ENCODE data around the gene CCT7.
"Not testable (repeated sequence)": the region's sequence is repeated elsewhere in the genome, so short reads cannot be mapped to it uniquely, and the experiment has no call there.

The CCT7 gene

DNA sequence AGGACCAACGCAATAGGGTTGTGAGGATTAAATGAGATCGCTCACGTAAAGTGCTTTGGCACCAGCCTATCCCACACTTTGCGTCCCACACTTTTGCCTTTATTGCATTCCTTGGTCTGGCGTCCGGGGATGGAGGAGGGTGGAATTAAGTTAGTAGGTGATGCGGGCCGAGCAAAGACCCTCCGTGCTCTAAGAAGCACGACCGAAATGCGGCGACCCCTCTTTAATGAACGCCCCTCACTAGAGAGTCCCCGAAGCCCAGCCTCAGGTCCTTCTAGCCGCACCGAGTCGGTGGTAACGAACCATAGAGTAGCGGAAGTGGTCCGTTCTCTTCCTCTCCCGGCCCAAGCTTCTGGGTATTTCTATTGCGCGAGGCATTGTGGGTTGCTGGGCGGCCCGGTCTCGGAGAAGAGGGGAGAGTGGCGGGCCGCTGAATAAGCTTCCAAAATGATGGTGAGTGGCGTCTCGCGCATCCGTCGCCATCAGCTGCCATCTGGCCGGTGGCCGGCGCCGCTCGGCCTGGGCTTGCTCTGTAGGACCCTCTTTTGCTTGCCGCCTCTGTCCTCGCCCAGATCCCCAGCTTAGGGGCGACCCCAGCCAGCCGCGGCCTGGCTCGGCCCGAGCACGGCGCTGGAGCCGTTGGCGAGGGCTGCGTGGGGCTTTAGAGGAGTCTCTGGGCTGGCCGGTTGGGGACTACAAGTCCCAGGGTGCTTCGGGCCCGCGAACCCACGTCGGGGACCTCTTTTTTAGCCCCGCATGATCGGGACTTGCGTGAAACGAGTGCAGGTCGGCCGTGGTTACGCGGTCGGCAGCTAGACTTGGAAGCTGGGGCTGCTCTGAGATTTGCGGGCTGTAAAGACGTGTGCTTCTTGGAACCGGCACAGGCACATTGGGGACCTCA is at the start of gene CCT7:
TSS of gene CCT7 (plus strand) at position 377 of the 901 bp plus-strand sequence. CDS start at position 448, 71 bp downstream.
- peak; percentile 86 for DNase-seq (ENCODE audit: low spot score)

DNA sequence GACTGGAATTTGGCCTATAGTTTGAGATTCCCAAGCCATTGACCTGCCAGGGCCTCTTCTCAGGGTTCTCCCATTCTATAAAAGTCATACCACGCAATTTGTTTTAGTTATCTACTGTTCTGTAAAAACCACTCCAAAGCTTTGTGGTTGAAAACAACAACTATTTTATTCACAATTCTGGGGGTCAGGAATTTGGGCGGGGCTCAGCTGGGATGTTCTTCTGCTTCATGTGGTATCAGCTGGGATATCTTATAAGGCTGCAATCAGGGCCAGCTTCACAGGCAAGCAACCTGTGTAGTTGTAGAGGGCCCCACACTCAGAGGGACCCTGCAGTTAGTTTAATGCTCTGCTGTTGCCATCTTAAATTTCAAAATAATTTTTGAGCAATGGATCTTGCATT is 48.1 kb upstream of the CCT7 start:
- no peak for DNase-seq (ENCODE audit: low spot score)

DNA sequence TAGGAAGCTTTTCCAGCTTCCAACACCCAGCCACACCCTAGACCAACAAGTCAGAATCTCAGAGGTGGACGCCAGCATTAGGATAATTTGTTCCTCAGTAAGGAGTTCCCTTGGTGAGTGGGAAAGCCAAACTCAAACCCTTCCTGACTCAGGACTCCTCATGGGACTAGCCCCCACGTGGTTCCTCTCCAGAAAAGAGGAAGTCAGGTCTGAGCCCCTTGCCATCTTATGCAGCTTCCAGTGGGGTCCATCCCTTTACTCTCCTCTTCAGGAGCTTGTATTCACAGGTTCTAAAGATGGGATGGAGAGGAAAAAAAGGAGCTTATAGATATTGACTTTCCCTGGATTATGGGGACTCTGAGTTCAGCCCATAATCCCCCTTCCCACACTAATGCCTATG is 46.6 kb upstream of the CCT7 start:
- no peak for DNase-seq (ENCODE audit: low spot score)

DNA sequence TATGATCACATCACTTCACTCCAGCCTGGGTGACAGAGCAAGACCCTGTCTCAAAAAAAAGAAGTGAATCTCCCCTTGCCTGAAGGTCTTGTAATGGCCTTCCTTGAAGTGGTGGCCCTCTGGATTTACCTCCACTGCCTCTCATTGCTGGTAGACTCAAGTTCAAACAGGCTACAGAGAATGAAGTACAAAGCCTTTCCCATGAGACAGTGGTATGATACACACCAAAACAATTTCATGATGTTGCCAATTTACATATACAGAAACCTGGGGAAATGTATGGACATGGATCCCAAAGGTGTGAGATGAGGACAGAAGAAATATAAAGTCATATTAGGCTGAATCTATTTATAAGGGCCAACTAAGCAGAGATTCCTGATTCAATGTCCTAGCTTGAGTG is 36.5 kb upstream of the CCT7 start:
- DNase-seq (ENCODE audit: low spot score), result no peak

DNA sequence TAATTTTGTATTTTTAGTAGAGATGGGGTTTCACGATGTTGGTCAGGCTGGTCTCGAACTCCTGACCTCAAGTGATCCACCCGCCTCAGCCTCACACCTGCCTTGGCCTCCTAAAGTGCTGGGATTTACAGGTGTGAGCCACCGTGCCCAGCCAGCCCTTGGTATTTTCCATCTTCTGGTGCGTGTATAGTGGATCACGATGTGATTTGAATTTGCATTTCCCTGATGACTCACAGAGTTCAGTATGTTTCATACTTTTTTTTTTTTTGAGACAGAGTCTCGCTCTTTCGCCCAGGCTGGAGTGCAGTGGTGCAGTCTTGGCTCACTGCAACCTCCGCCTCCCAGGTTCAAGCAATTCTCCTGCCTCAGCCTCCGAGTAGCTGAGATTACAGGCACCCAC is 33.8 kb upstream of the CCT7 start:
- not testable (repeated sequence) for DNase-seq (ENCODE audit: low spot score)

DNA sequence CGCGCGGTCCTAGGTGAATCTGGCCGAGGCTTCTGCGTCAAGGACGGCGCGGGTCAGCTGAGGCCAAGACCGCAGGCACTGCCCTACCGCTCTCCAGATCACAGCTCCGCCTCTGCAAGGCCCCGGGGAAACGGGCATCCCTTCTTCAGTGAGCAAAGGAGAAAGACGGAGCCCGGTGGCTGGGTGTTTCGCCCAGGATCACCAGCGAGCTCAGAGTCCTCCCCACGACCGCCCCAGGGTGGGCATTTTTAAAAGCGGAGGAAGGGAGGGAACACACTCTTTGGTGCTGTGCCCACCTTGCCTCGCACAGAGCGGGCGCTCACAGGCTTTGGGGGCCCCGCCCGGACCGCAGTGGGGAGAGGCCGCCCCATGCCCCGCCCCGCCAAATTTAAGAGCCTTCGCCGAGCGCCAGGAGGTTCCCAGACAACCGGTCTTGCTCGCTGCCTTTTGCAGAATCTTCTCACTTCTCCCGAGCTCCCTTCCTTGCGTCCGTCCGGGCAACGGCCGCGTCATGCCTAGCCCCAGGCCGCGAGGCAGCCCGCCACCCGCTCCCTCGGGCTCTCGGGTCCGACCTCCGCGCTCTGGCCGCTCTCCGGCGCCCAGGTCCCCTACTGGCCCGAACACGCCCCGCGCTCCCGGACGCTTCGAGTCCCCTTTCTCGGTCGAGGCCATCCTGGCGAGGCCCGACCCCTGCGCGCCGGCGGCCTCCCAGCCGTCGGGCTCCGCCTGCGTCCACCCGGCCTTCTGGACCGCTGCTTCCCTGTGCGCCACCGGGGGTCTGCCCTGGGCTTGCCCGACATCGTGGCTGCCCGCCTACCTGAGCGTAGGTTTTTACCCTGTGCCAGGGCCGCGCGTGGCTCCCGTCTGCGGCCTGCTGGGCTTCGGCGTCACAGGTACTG is 31.7 kb upstream of the CCT7 start, which contains the start of gene NOTO:
TSS of gene NOTO (plus strand) at position 419 of the 899 bp plus-strand sequence. CDS start at position 512, 93 bp downstream.
- DNase-seq (ENCODE audit: low spot score), result no peak

DNA sequence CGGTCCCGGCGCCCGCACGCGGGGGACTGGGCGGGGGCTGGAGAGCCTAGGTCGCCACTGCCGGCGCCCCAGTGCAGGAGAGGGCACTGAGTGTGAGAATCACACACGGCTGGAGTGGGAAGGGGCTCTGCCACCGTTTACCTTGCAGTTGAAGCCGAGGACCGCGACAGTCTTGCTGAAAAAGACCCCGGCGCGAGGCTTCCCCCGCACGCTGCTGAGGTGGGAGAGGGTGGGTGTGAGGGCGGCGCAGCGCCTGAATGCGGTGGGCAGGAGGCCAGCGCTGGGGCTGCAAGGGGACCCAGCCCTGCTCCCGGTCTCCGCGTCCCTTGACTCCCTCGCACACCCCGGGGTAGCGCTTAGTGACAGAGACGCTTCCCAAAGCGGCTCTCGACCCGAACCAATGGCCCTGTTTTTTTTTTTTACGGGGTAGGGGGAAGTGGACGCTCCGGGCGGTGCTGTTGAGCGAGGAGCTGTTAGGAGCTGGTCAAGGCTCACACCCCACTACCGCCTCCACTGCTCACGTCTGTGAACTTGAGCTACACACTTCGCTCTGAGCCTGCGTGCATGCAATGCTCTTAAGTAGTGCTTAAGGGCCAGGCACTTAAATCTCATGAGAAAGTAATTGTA is 30.9 kb upstream of the CCT7 start:
- no peak for DNase-seq (ENCODE audit: low spot score)

DNA sequence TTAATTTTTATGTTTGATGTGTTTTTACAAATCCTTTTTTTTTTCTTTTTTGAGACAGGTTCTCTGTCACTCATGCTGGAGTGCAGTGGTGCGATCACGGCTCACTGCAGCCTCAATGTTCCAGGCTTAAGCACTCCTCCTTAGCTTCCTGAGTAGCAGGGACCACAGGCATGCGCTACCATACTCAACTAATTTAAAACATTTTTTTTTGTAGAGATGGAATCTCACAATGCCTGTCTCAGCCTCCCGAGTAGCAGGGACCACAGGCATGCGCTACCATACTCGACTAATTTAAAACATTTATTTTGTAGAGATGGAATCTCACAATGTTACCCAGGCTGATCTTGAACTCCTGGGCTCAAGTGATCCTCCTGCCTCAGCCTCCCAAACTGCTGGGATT is 28.5 kb upstream of the CCT7 start:
- DNase-seq (ENCODE audit: low spot score), result no peak

DNA sequence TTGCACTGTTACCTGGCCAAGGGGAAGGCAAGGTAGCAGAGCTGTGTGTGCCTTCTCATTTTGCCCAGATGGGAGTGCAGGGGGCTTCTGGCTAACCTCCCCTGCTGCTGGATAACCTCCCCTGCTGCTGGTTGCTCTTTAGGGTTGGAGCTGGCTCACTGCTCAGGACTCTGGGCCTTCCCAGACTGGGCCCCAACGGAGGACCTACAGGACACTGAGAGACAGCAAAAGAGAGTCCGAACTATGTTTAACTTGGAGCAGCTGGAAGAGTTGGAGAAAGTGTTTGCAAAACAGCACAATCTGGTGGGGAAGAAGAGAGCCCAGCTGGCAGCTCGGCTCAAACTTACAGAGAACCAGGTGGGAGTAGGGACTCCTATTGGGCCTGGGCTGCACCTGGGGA is 25.9 kb upstream of the CCT7 start:
- no peak for DNase-seq (ENCODE audit: low spot score)

DNA sequence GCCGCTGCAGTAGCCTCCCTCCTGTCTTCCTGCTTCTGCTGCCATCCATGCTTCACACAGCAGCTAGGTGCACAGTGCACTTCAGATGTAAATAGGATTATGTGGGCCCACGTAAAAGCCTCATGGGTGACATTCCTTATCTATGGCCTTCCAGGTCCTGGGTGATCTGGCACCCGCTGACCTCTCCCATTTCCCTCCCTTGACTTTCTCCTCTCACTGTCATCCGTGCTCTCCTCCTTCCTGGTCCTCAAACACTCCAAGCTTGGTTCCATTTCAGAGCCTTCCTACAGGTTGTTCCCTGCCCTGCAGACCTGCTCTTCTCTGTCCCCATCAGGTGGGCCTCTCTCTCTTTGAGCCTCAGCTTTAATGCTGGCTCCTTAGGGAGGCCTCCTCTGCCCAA is 24.1 kb upstream of the CCT7 start:
- no peak for DNase-seq (ENCODE audit: low spot score)

DNA sequence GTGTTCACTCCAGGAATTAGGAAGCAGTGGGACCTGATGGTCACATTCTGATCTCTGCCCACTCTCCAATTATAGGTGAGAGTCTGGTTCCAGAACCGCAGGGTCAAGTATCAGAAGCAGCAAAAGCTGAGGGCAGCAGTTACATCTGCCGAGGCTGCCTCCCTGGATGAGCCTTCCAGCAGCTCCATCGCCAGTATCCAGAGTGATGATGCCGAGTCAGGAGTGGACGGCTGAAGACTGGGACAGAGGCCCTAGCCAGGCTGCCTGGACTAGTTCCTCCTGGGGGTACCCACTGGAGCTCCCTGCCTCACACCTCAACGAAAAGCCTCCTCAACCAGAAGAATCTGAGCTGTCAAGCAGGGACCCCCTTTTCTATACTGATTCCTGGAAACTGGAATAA is 23.4 kb upstream of the CCT7 start:
- no peak for DNase-seq (ENCODE audit: low spot score)

DNA sequence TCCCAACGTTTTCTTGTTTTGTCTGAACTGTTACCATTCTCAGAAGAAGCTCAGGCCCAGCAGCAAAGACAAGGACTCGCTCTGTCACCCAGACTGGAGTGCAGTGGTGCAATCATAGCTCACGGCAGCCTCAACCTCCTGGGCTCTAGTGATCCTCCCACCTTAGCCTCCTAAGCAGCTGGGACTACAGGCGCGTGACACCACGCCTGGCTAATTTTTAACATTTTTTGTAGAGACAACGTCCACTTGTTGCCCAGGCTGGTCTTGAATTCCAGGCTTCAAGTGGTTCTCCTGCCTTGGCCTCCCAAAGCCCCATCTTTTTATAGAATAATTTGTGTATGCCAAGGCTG is 22.0 kb upstream of the CCT7 start:
- no peak for DNase-seq (ENCODE audit: low spot score)

DNA sequence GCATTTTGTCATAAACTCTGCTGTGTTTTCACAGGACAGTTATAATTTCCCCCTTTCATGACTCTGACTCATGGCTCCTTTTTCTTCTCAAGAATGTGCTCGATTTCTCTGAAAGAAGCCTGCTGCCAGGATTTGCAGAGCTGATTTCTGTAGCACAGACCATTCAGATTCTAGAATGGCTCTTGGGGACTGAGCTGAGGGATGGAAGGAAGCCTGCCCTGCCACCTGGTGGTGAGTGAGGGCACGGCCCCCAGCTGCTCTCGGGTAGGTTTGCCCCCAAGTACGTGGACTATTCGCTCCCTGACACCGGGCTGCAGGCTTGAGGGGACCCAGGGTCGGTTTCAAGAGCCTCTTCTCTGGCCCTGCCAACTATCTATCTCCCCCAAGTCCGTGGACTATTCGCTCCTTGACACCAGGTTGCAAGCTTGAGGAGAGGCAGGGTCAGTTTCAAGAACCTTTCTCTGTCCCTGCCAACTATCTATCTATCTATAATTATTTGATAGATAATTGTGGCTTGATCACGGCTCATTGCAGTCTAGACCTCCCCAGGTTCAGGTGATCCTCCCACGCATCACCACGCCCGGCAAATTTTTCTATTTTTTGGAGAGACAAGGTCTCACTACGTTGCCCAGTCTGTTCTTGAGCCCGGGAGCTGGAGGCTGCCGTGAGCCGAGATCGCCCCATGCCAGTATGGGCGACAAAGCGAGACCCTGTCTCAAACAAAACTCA is 21.5 kb upstream of the CCT7 start:
- DNase-seq (ENCODE audit: low spot score), result peak; percentile 81

DNA sequence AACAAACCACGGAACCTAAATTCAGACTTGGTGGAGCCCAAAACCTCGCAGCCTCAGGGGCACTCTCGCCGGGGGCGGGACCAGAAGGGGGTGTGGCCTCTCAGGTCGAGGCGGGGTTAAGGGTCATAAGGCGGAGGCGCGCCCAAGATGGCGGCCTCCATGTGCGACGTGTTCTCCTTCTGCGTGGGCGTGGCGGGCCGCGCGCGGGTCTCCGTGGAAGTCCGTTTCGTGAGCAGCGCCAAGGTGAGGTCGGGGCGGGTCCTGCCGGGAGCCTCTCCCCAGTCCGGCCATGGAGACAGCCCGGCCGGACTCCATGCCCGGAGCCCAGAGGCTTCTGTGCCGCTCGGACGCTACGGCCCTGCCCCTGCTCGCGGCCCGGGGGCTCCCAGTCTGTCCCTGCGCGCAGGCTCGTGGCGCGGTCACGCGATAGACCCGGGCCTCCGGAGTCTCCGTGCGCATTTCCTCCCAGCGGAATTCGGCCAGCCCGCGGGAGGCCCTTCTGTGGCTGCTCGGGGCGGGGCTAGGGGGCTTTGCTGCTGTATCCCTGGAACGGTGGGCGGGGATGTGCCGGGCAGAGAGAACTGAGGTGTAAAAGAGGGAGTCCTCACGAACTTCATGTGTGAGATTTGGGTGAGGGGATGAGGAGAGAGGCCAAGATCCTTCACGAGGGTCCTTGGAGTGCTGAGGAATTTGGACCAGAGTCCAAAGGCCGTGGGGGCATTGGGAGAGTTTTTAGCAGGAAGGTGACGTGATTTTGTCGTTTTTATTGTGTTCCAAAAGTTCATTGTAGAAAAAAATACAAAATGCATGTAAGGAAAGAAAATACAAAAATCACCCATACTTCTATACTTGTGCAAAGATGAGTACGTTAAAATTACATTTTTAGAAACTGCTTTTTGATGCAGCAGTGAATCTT is 19.7 kb upstream of the CCT7 start, which contains the start of gene SMYD5:
TSS of gene SMYD5 (plus strand) at position 126 of the 916 bp plus-strand sequence. CDS start at position 148, 22 bp downstream.
- DNase-seq (ENCODE audit: low spot score), result peak; percentile 82

DNA sequence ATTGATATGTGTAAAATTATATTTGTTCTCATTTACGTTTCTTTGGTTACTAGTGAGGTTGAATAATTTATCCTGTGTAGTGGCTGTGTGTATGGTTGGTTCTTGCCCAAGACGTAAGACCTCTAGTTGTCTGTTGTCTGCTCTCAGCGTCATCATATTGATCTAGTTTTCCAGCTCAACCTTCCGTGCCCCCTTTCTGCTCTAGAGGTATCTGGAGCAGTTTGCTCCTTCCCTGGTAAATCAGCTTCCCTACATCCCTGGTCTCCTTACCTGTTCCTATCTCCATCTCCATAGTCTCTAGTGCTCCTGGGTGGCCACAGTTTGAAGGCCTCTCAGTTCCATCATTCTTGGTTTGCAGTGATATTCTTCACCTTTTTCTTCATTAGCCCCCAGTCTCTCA is 18.9 kb upstream of the CCT7 start:
- DNase-seq (ENCODE audit: low spot score), result no peak

DNA sequence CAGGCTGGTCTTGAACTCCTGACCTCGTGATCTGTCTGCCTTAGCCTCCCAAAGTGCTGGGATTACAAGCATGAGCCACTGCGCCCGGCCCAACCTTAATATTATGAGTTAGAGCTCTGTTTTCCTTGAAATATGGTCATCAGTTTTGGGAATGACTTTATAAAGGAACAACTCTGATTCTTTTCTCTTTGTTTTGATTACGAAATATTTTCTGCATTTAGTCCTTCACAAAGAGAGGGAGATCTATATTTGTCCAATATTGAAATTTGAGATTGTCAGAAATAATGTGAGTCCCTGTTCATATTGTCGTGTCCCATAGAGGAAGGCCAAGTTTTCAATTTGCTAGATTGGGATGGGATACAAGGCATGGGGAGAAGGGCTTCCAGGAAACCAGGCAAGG is 16.9 kb upstream of the CCT7 start:
- no peak for DNase-seq (ENCODE audit: low spot score)

DNA sequence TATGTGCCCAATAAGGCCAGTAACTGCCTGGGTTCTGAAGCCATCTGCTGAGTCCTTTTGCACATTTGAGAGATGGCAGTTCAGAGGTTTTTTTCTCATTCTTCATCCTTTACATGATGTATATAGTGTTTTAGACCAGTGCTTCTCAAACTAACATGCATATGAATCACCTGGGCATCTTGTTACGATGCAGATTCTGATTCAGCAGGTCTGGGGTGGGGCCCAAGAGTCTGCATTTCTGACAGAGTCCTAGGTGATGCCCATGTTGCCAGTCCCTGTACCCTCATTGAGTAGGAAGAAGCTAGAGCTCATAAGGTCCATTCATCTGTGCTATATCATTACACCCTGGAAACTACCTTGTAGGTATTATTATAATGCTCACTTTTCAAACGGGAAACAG is 16.3 kb upstream of the CCT7 start:
- DNase-seq (ENCODE audit: low spot score), result no peak

DNA sequence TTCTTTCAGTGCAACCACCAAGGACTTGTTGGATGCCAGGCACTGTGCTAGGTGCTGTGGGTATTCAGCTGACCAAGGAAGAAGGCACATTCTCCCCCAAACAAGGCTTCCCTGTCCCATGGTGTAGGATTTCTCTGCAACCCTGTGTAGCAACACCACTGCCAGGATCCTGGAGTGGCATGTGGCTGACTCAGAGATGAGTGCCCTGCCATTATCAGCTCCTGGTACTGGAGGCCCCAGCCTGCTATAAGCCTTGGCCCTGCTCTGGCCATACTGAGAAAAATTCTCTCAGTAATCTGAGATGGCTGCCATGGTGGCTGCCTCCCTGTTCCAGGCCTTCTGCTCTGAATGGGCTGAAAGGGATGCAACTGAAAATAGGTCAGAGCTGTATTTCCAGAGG is 15.8 kb upstream of the CCT7 start:
- no peak for DNase-seq (ENCODE audit: low spot score)

DNA sequence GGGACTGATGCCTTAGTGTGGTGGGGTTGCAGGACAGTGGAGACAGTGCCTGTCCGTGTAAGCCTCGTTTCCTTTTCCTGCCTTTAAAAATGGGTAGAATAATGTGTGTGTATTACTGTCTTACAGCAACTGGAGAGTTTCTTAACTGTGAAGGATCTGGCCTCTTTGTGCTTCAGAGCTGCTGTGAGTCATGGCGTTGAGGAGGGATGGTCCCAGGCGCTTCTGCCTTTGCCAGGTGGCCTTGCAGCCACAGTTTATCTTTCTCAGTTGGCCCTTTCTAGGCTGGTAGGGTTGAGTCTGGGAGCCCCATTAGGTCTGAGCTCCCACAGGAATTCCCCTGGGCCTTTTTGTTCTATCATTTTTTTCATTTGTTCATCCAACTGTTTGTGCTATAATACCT is 10.3 kb upstream of the CCT7 start:
- no peak for DNase-seq (ENCODE audit: low spot score)

DNA sequence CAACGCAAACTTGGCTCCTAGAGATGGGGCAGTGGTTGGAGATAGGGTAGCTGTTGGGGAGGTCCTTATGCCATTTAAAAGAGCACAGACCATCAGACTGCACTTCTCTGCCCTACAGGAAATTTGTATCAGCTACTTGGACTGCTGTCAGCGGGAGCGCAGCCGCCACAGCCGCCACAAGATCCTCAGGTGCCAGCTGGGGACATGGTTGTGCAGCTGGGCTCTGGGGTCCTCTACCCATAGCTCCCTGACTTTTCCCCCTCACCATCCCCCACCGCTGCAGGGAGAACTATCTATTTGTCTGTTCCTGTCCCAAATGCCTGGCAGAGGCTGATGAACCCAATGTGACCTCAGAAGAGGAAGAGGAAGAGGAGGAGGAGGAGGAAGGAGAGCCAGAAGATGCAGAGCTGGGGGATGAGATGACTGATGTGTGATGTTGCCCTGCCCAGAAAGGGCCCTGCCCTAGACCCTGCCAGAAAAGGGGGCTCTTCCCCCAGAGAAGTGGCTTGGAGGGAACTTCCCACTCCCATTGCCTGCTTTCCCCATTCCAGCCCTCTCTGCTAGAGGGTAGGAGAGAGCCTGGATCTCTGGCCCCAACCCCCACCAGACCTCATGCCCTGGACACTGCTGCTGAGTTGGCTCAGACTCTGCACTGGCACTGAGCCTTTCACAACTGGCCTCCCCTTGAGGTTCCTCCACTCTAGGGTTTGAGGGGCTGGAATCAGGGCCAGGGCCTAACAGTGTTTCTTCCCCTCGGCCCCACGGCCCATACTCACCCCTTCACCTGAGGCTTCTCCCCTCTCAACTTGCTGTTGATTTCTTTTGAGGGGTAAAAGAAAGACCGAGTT is 8.4 kb upstream of the CCT7 start:
- no peak for DNase-seq (ENCODE audit: low spot score)
